Smooth muscle cell (in vitro differentiated cells): Measurements from ENCODE around the gene CHST11. TPM values are rescaled to one million over a fixed set of nuclear protein-coding genes. Genes with fewer than 3 reads are reported as not detected.

Experiments used
- DNase-seq: peaks from one replicate; lab custom pipeline; 2025; ENCODE audit not compliant: unreplicated experiment; lab: John Stamatoyannopoulos, UW
- H2AFZ ChIP-seq: fragments of 200-600 bp; sonication (generic); 2 replicates; pipeline ENCODE4 v1.6.0; 2016; ENCODE audit warnings: antibody characterized with exemption, low read depth, mild to moderate bottlenecking
- H3F3A ChIP-seq: fragments of 200-600 bp; sonication (generic); 2 replicates; pipeline ENCODE4 v1.6.0; 2017; ENCODE audit warnings: antibody characterized with exemption, low read depth
- H3K27ac ChIP-seq: fragments of 200-600 bp; sonication (generic); 2 replicates; pipeline ENCODE4 v1.5.1; 2016; ENCODE audit warnings: low read depth, mild to moderate bottlenecking
- H3K27me3 ChIP-seq: fragments of 200-600 bp; sonication (generic); 2 replicates; pipeline ENCODE4 v1.6.1; 2016; ENCODE audit warnings: low read depth, mild to moderate bottlenecking
- H3K36me3 ChIP-seq: fragments of 200-600 bp; sonication (generic); 2 replicates; pipeline ENCODE4 v1.5.1; 2016; ENCODE audit warnings: low read depth
- H3K4me1 ChIP-seq: fragments of 200-600 bp; sonication (generic); 2 replicates; pipeline ENCODE4 v1.5.1; 2016; ENCODE audit warnings: low read depth
- H3K4me2 ChIP-seq: fragments of 200-600 bp; sonication (generic); 2 replicates; pipeline ENCODE4 v1.6.0; 2016; ENCODE audit warnings: mild to moderate bottlenecking
- H3K4me3 ChIP-seq: fragments of 200-600 bp; sonication (generic); 2 replicates; pipeline ENCODE4 v1.5.1; 2016; ENCODE audit warnings: mild to moderate bottlenecking
- H3K79me2 ChIP-seq: fragments of 200-600 bp; sonication (generic); 2 replicates; pipeline ENCODE4 v1.6.0; 2016; ENCODE audit warnings: low read depth, mild to moderate bottlenecking
- H3K9ac ChIP-seq: fragments of 200-600 bp; sonication (generic); 2 replicates; pipeline ENCODE4 v1.6.0; 2016; ENCODE audit warnings: low read depth
- H3K9me3 ChIP-seq: fragments of 200-600 bp; sonication (generic); replicated peaks from 2 replicates; pipeline ENCODE4 v1.5.1; 2016; ENCODE audit warnings: low read depth
- H4K20me1 ChIP-seq: fragments of 200-600 bp; sonication (generic); 2 replicates; pipeline ENCODE4 v1.6.0; 2016; ENCODE audit warnings: low read depth
- CTCF ChIP-seq: fragments of 200-600 bp; sonication (generic); IDR thresholded peaks from 2 replicates; pipeline ENCODE4 v1.5.1; 2017; ENCODE audit warnings: borderline replicate concordance, mild to moderate bottlenecking, antibody characterized with exemption; ENCODE audit not compliant: insufficient read depth, poor library complexity, severe bottlenecking
- WGBS: methylation state at CpG from one replicate; pipeline ENCODE4 v1.1.7; 2016; ENCODE audit warnings: low lambda C conversion rate; 5-methylcytosine and 5-hydroxymethylcytosine counted together
- polyA plus RNA-seq: library from polyadenylated mRNA; unstranded; fragments of >200 nt; fragmentation: Nextera tagmentation; extraction: Ambion mirVana; gene quantifications from 2 replicates; pipeline ENCODE4 v1.2.1, GENCODE V29; 2016
- total RNA-seq: library from RNA; depleted of rRNA; stranded (reverse); fragments of >200 nt; gene quantifications from 2 replicates; pipeline ENCODE4 v1.2.3, GENCODE V29; 2014

The CHST11 gene
- total and polyA plus RNA-seq, 2 experiments from 2014 or later = 6.9 to 10.2 TPM

- Histone ChIP-seq H4K20me1 (no peaks in the 10 kb centered on the region), H3K9ac (no peak overlapping the region), H2AFZ (no peak overlapping the region), H3K27ac (no peak overlapping the region), H3K9me3 (no peaks in the 10 kb centered on the region), H3K27me3 (no peaks in the 10 kb centered on the region), H3K36me3 (no peaks in the 10 kb centered on the region), H3K4me1 (no peaks in the 10 kb centered on the region), H3K4me2 (no peak overlapping the region), H3F3A (no peaks in the 10 kb centered on the region), H3K4me3 (no peak overlapping the region), H3K79me2 (no peaks in the 10 kb centered on the region)
- WGBS = 40% methylated on average over 1 of the region's 1 CpG
- DNase-seq = no peak
- TF ChIP-seq CTCF = no peak
Measured at GRCh38 chr12:104422441-104422840, 34.3 kb upstream of the CHST11 start.

GRCh38 chr12:104423273-104423672 lies 33.5 kb upstream of the CHST11 start:
- Histone ChIP-seq H3K27ac (no peak overlapping the region), H3K4me2 (no peak overlapping the region), H3K9me3 (no peaks in the 10 kb centered on the region), H3K4me3 (no peak overlapping the region), H3K36me3 (no peaks in the 10 kb centered on the region), H3K79me2 (no peaks in the 10 kb centered on the region), H3K9ac (no peak overlapping the region), H4K20me1 (no peaks in the 10 kb centered on the region), H3F3A (no peaks in the 10 kb centered on the region), H3K4me1 (no peaks in the 10 kb centered on the region), H2AFZ (no peak overlapping the region), H3K27me3 (no peaks in the 10 kb centered on the region)
- no peak for DNase-seq
- WGBS = 60% methylated on average over 3 of the region's 3 CpGs
- TF ChIP-seq CTCF = no peak

GRCh38 chr12:104423809-104424208 lies 32.9 kb upstream of the CHST11 start:
- Histone ChIP-seq H3K79me2 (no peaks in the 10 kb centered on the region), H3F3A (no peaks in the 10 kb centered on the region), H3K4me1 (no peaks in the 10 kb centered on the region), H3K4me2 (no peak overlapping the region), H3K36me3 (no peaks in the 10 kb centered on the region), H4K20me1 (no peaks in the 10 kb centered on the region), H3K4me3 (no peak overlapping the region), H3K9me3 (no peaks in the 10 kb centered on the region), H3K27ac (no peak overlapping the region), H3K9ac (no peak overlapping the region), H3K27me3 (no peaks in the 10 kb centered on the region), H2AFZ (no peak overlapping the region)
- DNase-seq = no peak
- 75% methylated on average over 5 of the region's 5 CpGs for WGBS
- TF ChIP-seq CTCF = no peak

- Histone ChIP-seq H3K36me3 (no peaks in the 10 kb centered on the region), H3K79me2 (no peaks in the 10 kb centered on the region), H3K9me3 (no peaks in the 10 kb centered on the region), H4K20me1 (no peaks in the 10 kb centered on the region), H2AFZ (no peak overlapping the region), H3K4me3 (no peak overlapping the region), H3K9ac (no peak overlapping the region), H3K4me1 (no peaks in the 10 kb centered on the region), H3F3A (no peaks in the 10 kb centered on the region), H3K27me3 (no peaks in the 10 kb centered on the region), H3K4me2 (no peak overlapping the region), H3K27ac (no peak overlapping the region)
- WGBS = 76% methylated on average over 1 of the region's 1 CpG
- no peak for TF ChIP-seq CTCF
- no peak for DNase-seq
Measured at GRCh38 chr12:104424955-104425354, 31.8 kb upstream of the CHST11 start.
